ENCODE data around the gene GNB5.
"Not testable (repeated sequence)": the region's sequence is repeated elsewhere in the genome, so short reads cannot be mapped to it uniquely, and the experiment has no call there.

The GNB5 gene

GRCh38 chr15:52170199-52170598 is 21.0 kb downstream of the GNB5 start:
- not testable (repeated sequence) for DNase-seq (ENCODE audit: low read depth, low spot score)

GRCh38 chr15:52165494-52166131 is 25.6 kb downstream of the GNB5 start:
- not testable (repeated sequence) for DNase-seq (ENCODE audit: low read depth, low spot score)

GRCh38 chr15:52164631-52165265 is 26.4 kb downstream of the GNB5 start:
- no peak for DNase-seq (ENCODE audit: low read depth, low spot score)

GRCh38 chr15:52163321-52164190 is 27.6 kb downstream of the GNB5 start:
- DNase-seq (ENCODE audit: low read depth, low spot score): peak; percentile 74

GRCh38 chr15:52162876-52163275 is 28.3 kb downstream of the GNB5 start:
- DNase-seq (ENCODE audit: low read depth, low spot score): no peak

GRCh38 chr15:52162260-52162659 is 28.9 kb downstream of the GNB5 start:
- no peak for DNase-seq (ENCODE audit: low read depth, low spot score)

- DNase-seq (ENCODE audit: low read depth, low spot score): no peak
Measured at GRCh38 chr15:52161406-52161966, 29.7 kb downstream of the GNB5 start.

GRCh38 chr15:52159645-52160044 is 31.5 kb downstream of the GNB5 start:
- DNase-seq (ENCODE audit: low read depth, low spot score): no peak

GRCh38 chr15:52158084-52158765 is 33.0 kb downstream of the GNB5 start:
- no peak for DNase-seq (ENCODE audit: low read depth, low spot score)

- no peak for DNase-seq (ENCODE audit: low read depth, low spot score)
Measured at GRCh38 chr15:52155878-52156277, 35.3 kb downstream of the GNB5 start.

- no peak for DNase-seq (ENCODE audit: low read depth, low spot score)
Measured at GRCh38 chr15:52154896-52155865, 36.0 kb downstream of the GNB5 start.

GRCh38 chr15:52153900-52154895 is 37.0 kb downstream of the GNB5 start:
- no peak for DNase-seq (ENCODE audit: low read depth, low spot score)

GRCh38 chr15:52151353-52151752 is 39.8 kb downstream of the GNB5 start:
- DNase-seq (ENCODE audit: low read depth, low spot score): no peak

- DNase-seq (ENCODE audit: low read depth, low spot score): no peak
Measured at GRCh38 chr15:52150871-52151270, 40.3 kb downstream of the GNB5 start.

- DNase-seq (ENCODE audit: low read depth, low spot score): no peak
Measured at GRCh38 chr15:52150043-52150825, 41.0 kb downstream of the GNB5 start.

GRCh38 chr15:52148403-52148802 is 42.8 kb downstream of the GNB5 start:
- no peak for DNase-seq (ENCODE audit: low read depth, low spot score)

GRCh38 chr15:52146776-52147175 is 44.4 kb downstream of the GNB5 start:
- no peak for DNase-seq (ENCODE audit: low read depth, low spot score)

- DNase-seq (ENCODE audit: low read depth, low spot score): no peak
Measured at GRCh38 chr15:52146261-52146660, 44.9 kb downstream of the GNB5 start.

Data from ELF-1 (cell line).